ENCODE results near the gene STAC2.

The STAC2 gene

GRCh38 chr17:39235555-39236449 lies 10.1 kb upstream of the STAC2 start:
- DNase-seq (ENCODE audit: low read depth in 1 of 2, low spot score in 1 of 2), result peak in 1 of 2 donors; percentile 17

GRCh38 chr17:39231591-39232551 lies 6.1 kb upstream of the STAC2 start:
- DNase-seq (ENCODE audit: low read depth in 1 of 2, low spot score in 1 of 2), result peak in 1 of 2 donors; percentile 33

DNA sequence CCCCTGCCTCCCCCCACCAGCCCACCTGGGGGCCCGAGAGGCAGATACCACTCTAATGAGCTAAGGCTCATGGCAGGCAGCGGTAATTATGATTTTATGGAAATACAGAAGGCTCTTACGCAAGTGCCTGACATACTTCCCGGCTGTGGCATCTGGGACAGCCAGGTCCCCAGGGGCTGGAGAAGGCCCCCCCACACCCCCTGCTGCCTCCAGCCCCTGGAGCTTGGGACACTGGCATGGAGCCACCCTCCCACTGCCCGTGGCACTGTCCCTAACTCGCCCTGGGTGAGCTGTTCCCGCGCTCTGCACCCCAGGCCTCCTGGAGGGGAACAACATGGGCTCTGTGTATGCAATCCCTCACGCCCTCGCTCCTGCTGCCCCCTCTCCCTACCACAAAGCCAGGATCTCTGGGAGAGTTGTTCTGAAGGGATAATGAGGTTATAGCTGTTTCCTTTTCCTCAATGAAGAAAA lies 5.4 kb upstream of the STAC2 start:
- DNase-seq (ENCODE audit: low read depth in 1 of 2, low spot score in 1 of 2), result no peak

DNA sequence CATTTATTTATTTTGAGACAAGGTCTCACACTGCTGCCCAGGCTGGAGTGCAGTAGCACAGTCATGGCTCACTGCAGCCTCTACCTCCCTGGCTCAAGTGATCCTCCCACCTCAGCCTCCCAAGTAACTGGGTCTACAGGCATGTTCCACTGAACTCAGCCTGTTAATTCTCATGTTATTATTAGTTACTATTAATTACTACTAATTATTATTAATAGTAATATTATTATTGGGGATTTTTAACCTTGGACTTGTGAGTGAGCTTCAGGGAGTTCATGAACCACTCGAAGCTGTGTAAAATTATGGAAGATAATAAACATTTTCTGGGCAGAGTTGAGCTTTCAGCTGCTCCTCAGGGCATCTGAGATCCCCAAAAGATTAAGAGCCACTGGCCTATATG lies 4.6 kb upstream of the STAC2 start:
- no peak for DNase-seq (ENCODE audit: low read depth in 1 of 2, low spot score in 1 of 2)

GRCh38 chr17:39229274-39229913 lies 3.6 kb upstream of the STAC2 start:
- no peak for DNase-seq (ENCODE audit: low read depth in 1 of 2, low spot score in 1 of 2)

GRCh38 chr17:39227364-39227919 lies 1.7 kb upstream of the STAC2 start:
- no peak for DNase-seq (ENCODE audit: low read depth in 1 of 2, low spot score in 1 of 2)

DNA sequence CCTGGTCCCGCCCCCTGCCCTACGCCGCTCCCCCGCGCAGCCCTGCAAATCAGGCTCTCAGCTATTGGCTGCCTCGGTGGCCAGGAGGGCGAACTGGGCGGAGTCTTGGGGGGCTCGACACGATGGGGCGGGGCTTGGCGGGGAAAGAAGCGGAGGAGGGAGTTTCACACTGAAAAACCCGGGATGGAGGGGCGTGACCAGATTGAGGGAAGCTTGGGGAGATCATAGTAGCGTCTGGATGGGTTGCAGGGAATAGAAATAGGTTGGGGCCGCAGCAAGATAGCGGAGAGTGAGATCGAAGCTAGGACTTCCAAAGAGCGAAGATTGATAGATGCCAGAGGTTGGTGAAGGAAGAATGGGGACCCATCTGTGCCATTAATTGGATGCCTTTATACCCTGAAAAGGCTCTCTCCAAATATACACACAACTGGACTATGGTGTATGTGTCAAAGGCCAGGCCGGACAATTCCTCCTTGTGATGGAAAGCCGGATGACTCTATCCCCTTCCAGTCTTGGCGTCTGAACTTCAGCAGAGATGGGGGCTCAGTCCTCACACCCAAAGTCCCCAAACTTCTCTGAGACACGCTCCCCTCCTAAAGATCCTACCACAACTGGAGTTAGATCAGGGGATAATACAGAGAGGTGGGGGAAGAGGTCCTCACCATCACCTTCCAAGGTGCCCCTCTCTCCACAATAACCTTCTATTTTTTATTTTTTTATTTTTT lies 376 bp upstream of the STAC2 start:
- no peak for DNase-seq (ENCODE audit: low read depth in 1 of 2, low spot score in 1 of 2)

DNA sequence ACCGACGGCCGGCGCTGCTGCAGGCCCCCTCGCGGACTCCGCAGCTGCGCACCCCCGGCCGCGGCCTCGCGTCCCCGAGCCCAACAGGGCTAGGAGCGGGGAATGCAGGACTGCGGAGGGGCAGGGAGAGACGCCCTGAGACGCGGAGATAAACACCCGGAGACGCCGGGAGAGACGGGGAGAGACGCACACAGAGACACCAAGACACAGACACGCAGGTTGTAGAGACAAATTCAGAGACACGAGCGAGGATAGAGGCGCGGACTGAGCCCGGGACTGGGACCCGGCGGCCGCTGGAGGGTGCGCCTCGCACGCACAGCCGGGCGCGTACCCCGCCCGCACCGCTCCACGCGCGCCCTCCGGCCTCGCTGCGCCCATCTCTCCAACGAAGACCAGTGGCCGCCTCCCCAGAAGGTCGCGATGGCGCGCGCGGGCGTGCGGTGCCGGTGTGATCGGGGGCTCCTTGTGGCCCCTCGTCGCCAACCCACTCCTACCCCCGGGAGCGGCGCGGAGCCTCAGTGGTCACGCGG lies 902 bp downstream of the STAC2 start:
- no peak for DNase-seq (ENCODE audit: low read depth in 1 of 2, low spot score in 1 of 2)

DNA sequence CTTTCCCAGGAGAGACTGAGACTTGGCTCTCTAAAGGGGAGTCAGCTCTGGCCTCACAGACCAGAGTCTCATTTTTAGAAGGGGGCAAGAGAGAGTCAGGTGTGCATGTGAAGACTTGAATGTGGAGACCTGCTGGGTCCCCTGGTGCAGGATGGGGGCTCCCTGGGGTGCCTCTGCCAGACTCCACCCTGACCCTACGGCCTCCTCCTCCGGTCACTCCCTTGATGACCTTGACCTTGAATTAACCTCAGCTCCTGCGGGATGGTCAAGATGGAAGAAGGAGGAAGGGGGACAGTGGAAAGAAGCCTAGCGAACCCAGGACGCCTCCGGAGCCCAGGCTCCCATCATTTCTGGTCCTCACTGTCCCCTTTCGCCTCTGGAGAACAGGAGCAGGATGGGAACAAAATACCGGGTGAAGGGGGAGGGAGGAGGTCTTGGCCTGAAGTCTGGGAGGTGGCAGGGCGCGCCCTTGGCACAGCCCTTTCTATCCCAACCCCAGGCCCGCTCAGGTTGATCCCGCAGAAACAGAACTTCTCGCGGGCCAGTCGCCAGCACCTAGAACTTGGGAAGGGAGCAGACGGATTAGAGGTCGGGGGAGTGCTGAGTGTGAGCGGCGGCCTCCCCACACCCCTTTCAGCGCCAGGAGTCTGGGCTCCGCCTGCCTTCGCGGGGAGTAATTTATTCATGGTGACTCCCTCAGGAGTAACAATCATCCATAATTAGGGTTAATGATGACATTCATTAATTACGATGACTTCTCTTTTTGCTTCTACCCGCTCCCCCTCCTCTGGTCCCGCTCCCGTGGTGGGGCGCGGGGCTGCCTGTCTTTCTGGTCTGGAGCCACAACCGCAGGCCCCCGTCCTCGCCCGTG lies 1.6 kb downstream of the STAC2 start:
- DNase-seq (ENCODE audit: low read depth in 1 of 2, low spot score in 1 of 2), result no peak

- DNase-seq (ENCODE audit: low read depth in 1 of 2, low spot score in 1 of 2), result no peak
These were observed 2.6 kb downstream of the STAC2 start for GRCh38 chr17:39222866-39223834.

DNA sequence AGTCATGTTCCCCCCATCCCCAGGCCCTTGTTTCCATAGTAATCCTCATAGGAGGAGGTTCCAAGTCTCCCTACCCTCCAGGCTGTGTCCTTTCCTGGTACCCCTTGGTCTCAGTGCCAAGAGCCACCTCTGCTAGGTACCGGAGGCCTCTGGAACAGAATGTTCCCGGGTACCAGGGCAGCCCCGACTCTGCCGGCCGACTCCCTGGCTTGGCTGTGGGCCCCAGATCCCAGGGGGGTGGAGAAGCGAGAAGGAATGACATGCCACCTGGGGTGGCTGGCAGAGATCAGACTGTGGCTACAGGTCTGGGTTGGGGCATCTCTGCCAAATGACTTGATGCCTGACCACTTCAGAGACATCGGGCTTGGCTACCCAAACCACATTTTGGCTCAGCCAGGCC lies 3.6 kb downstream of the STAC2 start:
- DNase-seq (ENCODE audit: low read depth in 1 of 2, low spot score in 1 of 2), result no peak

GRCh38 chr17:39221572-39221971 lies 4.2 kb downstream of the STAC2 start:
- DNase-seq (ENCODE audit: low read depth in 1 of 2, low spot score in 1 of 2), result no peak

DNA sequence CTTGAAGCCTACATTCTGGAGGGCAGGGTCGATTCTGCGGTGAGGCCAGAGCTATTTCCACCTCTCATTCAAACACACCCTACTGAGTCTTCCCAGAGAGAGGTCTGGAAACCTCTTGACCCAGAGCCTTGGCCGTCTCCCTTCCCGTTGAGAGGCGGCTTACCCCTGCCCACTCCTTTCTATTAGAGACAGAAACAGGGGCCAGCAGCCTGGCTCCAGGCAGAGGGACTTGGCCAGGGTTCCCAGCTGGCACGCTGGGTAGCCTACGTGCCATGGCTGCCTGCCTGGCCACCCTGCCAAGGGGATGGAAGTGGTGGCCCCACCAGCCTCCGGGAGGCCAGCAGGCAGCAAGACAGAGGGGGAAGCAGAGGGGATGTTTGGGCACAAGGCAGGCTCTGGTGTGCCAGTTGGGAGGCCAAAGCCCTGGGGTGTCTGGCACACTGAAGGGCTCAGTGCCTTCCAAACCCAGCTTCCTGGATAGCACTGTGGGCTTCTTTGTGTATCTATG lies 6.0 kb downstream of the STAC2 start:
- DNase-seq (ENCODE audit: low read depth in 1 of 2, low spot score in 1 of 2), result no peak

DNA sequence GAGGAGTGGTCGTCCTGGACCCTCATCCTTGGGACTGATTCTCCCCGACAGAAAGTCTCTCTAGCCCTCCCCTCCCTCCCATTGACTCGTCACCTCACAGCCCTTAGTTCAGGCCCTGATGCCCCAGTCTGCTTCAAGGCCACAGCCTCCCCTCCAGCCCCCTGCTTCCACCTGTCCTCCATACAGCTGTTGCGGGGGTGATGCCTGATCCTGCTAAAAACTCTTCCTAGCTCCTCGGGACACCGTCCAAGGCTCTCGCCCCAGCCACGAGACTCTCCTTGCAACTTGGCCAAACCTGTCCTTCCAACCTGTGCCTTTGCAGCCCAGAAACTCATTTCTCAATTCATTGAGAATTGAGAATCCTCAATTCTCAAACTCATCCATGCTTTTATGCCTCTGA lies 6.8 kb downstream of the STAC2 start:
- DNase-seq (ENCODE audit: low read depth in 1 of 2, low spot score in 1 of 2), result no peak

- DNase-seq (ENCODE audit: low read depth in 1 of 2, low spot score in 1 of 2), result no peak
These were observed 7.9 kb downstream of the STAC2 start for GRCh38 chr17:39217734-39218369.

- no peak for DNase-seq (ENCODE audit: low read depth in 1 of 2, low spot score in 1 of 2)
These were observed 11.9 kb downstream of the STAC2 start for GRCh38 chr17:39213852-39214251.

- DNase-seq (ENCODE audit: low read depth in 1 of 2, low spot score in 1 of 2), result no peak
These were observed 12.8 kb downstream of the STAC2 start for GRCh38 chr17:39212841-39213480.

Measured in activated CD4-positive, alpha-beta T cell treated with anti-CD3 and anti-CD28 coated beads, Interleukin-2, amount 50 U/mL, for 24 hours (primary cell).